T-cell (primary cell): Measurements from ENCODE around the gene DPP6. TPM values are rescaled to one million over a fixed set of nuclear protein-coding genes. Genes with fewer than 3 reads are reported as not detected.

Experiments used
- ATAC-seq, 4 experiments: fragments of 200-7000 bp in 3 of 4; fragments of 150-1000 bp in 1 of 4; cut with Tn5 transposase; replicated peaks in 1 of 4; 1 replicate in 3 of 4; 2 replicates in 1 of 4; pipeline ENCODE4 v1.10.0; 2021; ENCODE audit warnings: moderate library complexity in 3 of 4, mild to moderate bottlenecking in 2 of 4, moderate number of reproducible peaks in 1 of 4
- CTCF ChIA-PET, 2 donors: fragments of 300-600 bp; sonication (Branson Sonifier 250); formaldehyde crosslinking; loops; one replicate each; lab custom pipeline; 2022; ENCODE audit warnings: antibody characterized with exemption in 2 of 2; lab: Charles Lee
- POLR2A ChIA-PET, 2 donors: fragments of 300-600 bp; sonication (Branson Sonifier 250); formaldehyde crosslinking; loops; one replicate each; lab custom pipeline; 2022; ENCODE audit warnings: antibody characterized with exemption in 2 of 2; lab: Charles Lee
- DNase-seq, 35 experiments: peaks; one replicate each; pipeline versions ENCODE4 v3.0.0 to v3.0.0-alpha.2; 2013 to 2023
- H3K27ac ChIP-seq: one replicate; pipeline ENCODE4 v1.5.1; 2013; ENCODE audit warnings: low read length
- H3K27me3 ChIP-seq, 2 experiments: replicated peaks in 1 of 2; 1 replicate in 1 of 2; 2 replicates in 1 of 2; pipeline versions ENCODE4 v1.6.1 to v1.7.0; 2013; ENCODE audit warnings: low read length in 1 of 2, mixed read lengths in 1 of 2; ENCODE audit not compliant: control insufficient read depth in 2 of 2, insufficient read depth in 2 of 2; ENCODE audit errors: extremely low read depth in 1 of 2
- H3K36me3 ChIP-seq, 2 donors: 1 replicate in 1 of 2; 2 replicates in 1 of 2; pipeline versions ENCODE4 v1.6.1 to v1.7.0; 2013; ENCODE audit warnings: low read length in 1 of 2; ENCODE audit not compliant: control insufficient read depth in 2 of 2, insufficient read depth in 1 of 2; ENCODE audit errors: extremely low read depth in 1 of 2
- H3K4me1 ChIP-seq, 2 experiments: 1 replicate in 1 of 2; 2 replicates in 1 of 2; pipeline versions ENCODE4 v1.6.1 to v1.7.0; 2013; ENCODE audit warnings: low read length in 2 of 2, mixed read lengths in 1 of 2; ENCODE audit not compliant: insufficient read depth in 2 of 2, control insufficient read depth in 1 of 2; ENCODE audit errors: extremely low read depth in 1 of 2
- H3K4me3 ChIP-seq, 2 donors: 1 replicate in 1 of 2; 2 replicates in 1 of 2; pipeline versions ENCODE4 v1.5.1 to v1.7.0; 2013; ENCODE audit warnings: mild to moderate bottlenecking in 2 of 2, low read length in 1 of 2, moderate library complexity in 1 of 2; ENCODE audit not compliant: control insufficient read depth in 1 of 2; ENCODE audit errors: extremely low read depth in 1 of 2
- H3K9me3 ChIP-seq: 2 replicates; pipeline ENCODE4 v1.7.0; 2013
- H3K27ac Mint-ChIP-seq, 2 donors: one replicate each; pipeline ENCODE4 v1.8.0; 2020 to 2021; ENCODE audit warnings: mild to moderate bottlenecking in 2 of 2, mixed read lengths in 2 of 2
- H3K27me3 Mint-ChIP-seq, 2 donors: one replicate each; pipeline ENCODE4 v1.8.0; 2021 to 2022; ENCODE audit warnings: mixed read lengths in 2 of 2
- H3K36me3 Mint-ChIP-seq: one replicate; pipeline ENCODE4 v1.8.0; 2021; ENCODE audit warnings: mixed read lengths
- H3K4me1 Mint-ChIP-seq, 3 donors: one replicate each; pipeline ENCODE4 v1.8.0; 2020 to 2022; ENCODE audit warnings: mixed read lengths in 3 of 3, mild to moderate bottlenecking in 1 of 3
- H3K4me3 Mint-ChIP-seq, 3 donors: one replicate each; pipeline ENCODE4 v1.8.0; 2020 to 2022; ENCODE audit warnings: mild to moderate bottlenecking in 3 of 3, mixed read lengths in 3 of 3, moderate library complexity in 3 of 3
- H3K9me3 Mint-ChIP-seq, 3 donors: one replicate each; pipeline ENCODE4 v1.8.0; 2020 to 2022; ENCODE audit warnings: mixed read lengths in 3 of 3
- WGBS: methylation state at CpG from one replicate; pipeline ENCODE4 v1.1.5; 2013; ENCODE audit warnings: missing lambda C conversion rate; ENCODE audit not compliant: insufficient coverage; 5-methylcytosine and 5-hydroxymethylcytosine counted together
- total RNA-seq, 35 experiments: library from RNA in 6 of 35; stranded (reverse) in 6 of 35; fragments of 120-200 nt in 1 of 35; gene quantifications; one replicate each; pipeline versions ENCODE4 v1.2.1 to v1.2.4 and lab custom pipeline; 2013 to 2026

Gene DPP6
- total RNA-seq, 5 donors from 2014 or later (not counting 1 experiment from before 2014, with no cell fraction given): not detected

GRCh38 chr7:154200241-154200640 lies 148.0 kb downstream of the DPP6 start:
- ATAC-seq (no peak), DNase-seq (no peak)
- WGBS: 78% methylated on average over 6 of the region's 7 CpGs
- no peak overlapping the region for H3K4me3 Mint-ChIP-seq
- H3K4me1 ChIP-seq: no peaks in the 10 kb centered on the region
- H3K27ac ChIP-seq: no peak overlapping the region
- ChIA-PET CTCF (no interaction called here), POLR2A (no interaction called here)
- H3K4me3 ChIP-seq: no peak overlapping the region
- H3K9me3 Mint-ChIP-seq: peaks cover 2 to 8% (median 6%) of the 10 kb centered on the region in 3 donors
- H3K27me3 ChIP-seq: no peaks in the 10 kb centered on the region
- no peak overlapping the region for H3K27ac Mint-ChIP-seq
- H3K4me1 Mint-ChIP-seq: no peaks in the 10 kb centered on the region
- H3K36me3 Mint-ChIP-seq: no peaks in the 10 kb centered on the region
- no peaks in the 10 kb centered on the region for H3K9me3 ChIP-seq
- H3K36me3 ChIP-seq: no peaks in the 10 kb centered on the region
- H3K27me3 Mint-ChIP-seq: no peaks in the 10 kb centered on the region

GRCh38 chr7:154202002-154202401 lies 149.8 kb downstream of the DPP6 start:
- H3K27ac Mint-ChIP-seq: no peak overlapping the region
- no peaks in the 10 kb centered on the region for H3K9me3 ChIP-seq
- H3K4me1 Mint-ChIP-seq: no peaks in the 10 kb centered on the region
- ChIA-PET CTCF (no interaction called here), POLR2A (no interaction called here)
- DNase-seq (no peak), ATAC-seq (no peak)
- H3K36me3 ChIP-seq: no peaks in the 10 kb centered on the region
- no peak overlapping the region for H3K4me3 ChIP-seq
- H3K4me1 ChIP-seq: no peaks in the 10 kb centered on the region
- no peaks in the 10 kb centered on the region for H3K36me3 Mint-ChIP-seq
- no peaks in the 10 kb centered on the region for H3K27me3 ChIP-seq
- H3K4me3 Mint-ChIP-seq: no peak overlapping the region
- H3K27me3 Mint-ChIP-seq: no peaks in the 10 kb centered on the region
- H3K9me3 Mint-ChIP-seq: peaks cover 0 to 9% (median 2%) of the 10 kb centered on the region in 3 donors
- H3K27ac ChIP-seq: no peak overlapping the region
- 80% methylated on average over 1 of the region's 7 CpGs for WGBS

GRCh38 chr7:154204046-154204445 lies 151.8 kb downstream of the DPP6 start:
- no peaks in the 10 kb centered on the region for H3K9me3 ChIP-seq
- H3K4me3 ChIP-seq: no peak overlapping the region
- WGBS: 92% methylated on average over 3 of the region's 4 CpGs
- H3K4me1 ChIP-seq: no peaks in the 10 kb centered on the region
- no peak overlapping the region for H3K4me3 Mint-ChIP-seq
- H3K27ac Mint-ChIP-seq: no peak overlapping the region
- ChIA-PET POLR2A (no interaction called here), CTCF (no interaction called here)
- H3K4me1 Mint-ChIP-seq: no peaks in the 10 kb centered on the region
- H3K27ac ChIP-seq: no peak overlapping the region
- H3K27me3 ChIP-seq: no peaks in the 10 kb centered on the region
- no peaks in the 10 kb centered on the region for H3K36me3 Mint-ChIP-seq
- ATAC-seq: no peak
- H3K9me3 Mint-ChIP-seq: peaks cover 0 to 8% (median 5%) of the 10 kb centered on the region in 3 donors
- no peak for DNase-seq
- H3K27me3 Mint-ChIP-seq: no peaks in the 10 kb centered on the region
- H3K36me3 ChIP-seq: no peaks in the 10 kb centered on the region

- POLR2A ChIA-PET: no interaction called here
- no peaks in the 10 kb centered on the region for H3K27me3 ChIP-seq
These were observed 160.7 kb downstream of the DPP6 start for GRCh38 chr7:154212861-154213260.

GRCh38 chr7:154217688-154218340 lies 165.6 kb downstream of the DPP6 start:
- no peaks in the 10 kb centered on the region for H3K36me3 ChIP-seq
- no peak overlapping the region for H3K4me3 ChIP-seq
- no peak for ATAC-seq
- WGBS: 48% methylated on average over 3 of the region's 7 CpGs
- Mint-ChIP-seq H3K9me3 (peaks cover 0 to 4% (median 2%) of the 10 kb centered on the region in 3 donors), H3K36me3 (no peaks in the 10 kb centered on the region), H3K4me1 (no peaks in the 10 kb centered on the region), H3K27me3 (no peaks in the 10 kb centered on the region), H3K4me3 (no peak overlapping the region), H3K27ac (no peak overlapping the region)
- H3K9me3 ChIP-seq: no peaks in the 10 kb centered on the region
- no peaks in the 10 kb centered on the region for H3K27me3 ChIP-seq
- ChIA-PET POLR2A (no interaction called here), CTCF (no interaction called here)
- no peak overlapping the region for H3K27ac ChIP-seq
- no peak for DNase-seq
- H3K4me1 ChIP-seq: no peaks in the 10 kb centered on the region

More at GRCh38 chr7:154212861-154213260, 160.7 kb downstream of the DPP6 start:
- H3K27me3 Mint-ChIP-seq: no peaks in the 10 kb centered on the region
- 68% methylated on average over 5 of the region's 6 CpGs for WGBS
- no peak for DNase-seq
- CTCF ChIA-PET: no interaction called here
- Histone ChIP-seq H3K27ac (no peak overlapping the region), H3K36me3 (no peaks in the 10 kb centered on the region), H3K4me3 (no peak overlapping the region), H3K9me3 (no peaks in the 10 kb centered on the region), H3K4me1 (no peaks in the 10 kb centered on the region)
- no peak overlapping the region for H3K4me3 Mint-ChIP-seq
- no peak for ATAC-seq
- no peak overlapping the region for H3K27ac Mint-ChIP-seq
- H3K9me3 Mint-ChIP-seq: peaks cover 0 to 7% (median 5%) of the 10 kb centered on the region in 3 donors
- no peaks in the 10 kb centered on the region for H3K4me1 Mint-ChIP-seq
- no peaks in the 10 kb centered on the region for H3K36me3 Mint-ChIP-seq

GRCh38 chr7:154231732-154232131 lies 179.5 kb downstream of the DPP6 start:
- Mint-ChIP-seq H3K4me1 (no peaks in the 10 kb centered on the region), H3K9me3 (peaks cover 3 to 16% (median 11%) of the 10 kb centered on the region in 3 donors), H3K36me3 (no peaks in the 10 kb centered on the region), H3K4me3 (no peak overlapping the region), H3K27me3 (no peaks in the 10 kb centered on the region), H3K27ac (no peak overlapping the region)
- POLR2A ChIA-PET: no interaction called here
- H3K27me3 ChIP-seq: no peaks in the 10 kb centered on the region
- no peaks in the 10 kb centered on the region for H3K4me1 ChIP-seq
- ATAC-seq (no peak), DNase-seq (no peak)
- no peaks in the 10 kb centered on the region for H3K36me3 ChIP-seq
- no peak overlapping the region for H3K4me3 ChIP-seq
- no peaks in the 10 kb centered on the region for H3K9me3 ChIP-seq
- 39% methylated on average over 4 of the region's 6 CpGs for WGBS
- CTCF ChIA-PET: no interaction called here
- H3K27ac ChIP-seq: no peak overlapping the region
